Mucosa of descending colon (tissue), 3 donors: Measurements from ENCODE around the gene ZNF512B. TPM values are rescaled to one million over a fixed set of nuclear protein-coding genes. Genes with fewer than 3 reads are reported as not detected.
"Not testable (repeated sequence)": the region's sequence is repeated elsewhere in the genome, so short reads cannot be mapped to it uniquely, and the experiment has no call there.

Experiments
- ATAC-seq: fragments of 200-7000 bp; cut with Tn5 transposase; one replicate; pipeline ENCODE4 v1.9.1; 2020; ENCODE audit warnings: mild to moderate bottlenecking, moderate library complexity
- DNase-seq, 3 donors: peaks; one replicate each; pipeline ENCODE4 v3.0.0-alpha.2; 2020
- H3K36me3 ChIP-seq: fragments of 200-600 bp; one replicate; pipeline ENCODE4 v1.8.0; 2021; ENCODE audit warnings: low read depth, mild to moderate bottlenecking
- H3K4me1 ChIP-seq: fragments of 200-600 bp; one replicate; pipeline ENCODE4 v1.8.0; 2021; ENCODE audit warnings: low read depth, mild to moderate bottlenecking
- H3K4me3 ChIP-seq: fragments of 200-600 bp; one replicate; pipeline ENCODE4 v1.8.0; 2021; ENCODE audit warnings: mild to moderate bottlenecking
- H3K9me3 ChIP-seq: fragments of 200-600 bp; one replicate; pipeline ENCODE4 v1.8.0; 2021; ENCODE audit warnings: mild to moderate bottlenecking
- CTCF ChIP-seq: fragments of 200-600 bp; IDR thresholded peaks from one replicate; pipeline ENCODE4 v1.8.0; 2022; ENCODE audit warnings: antibody characterized with exemption, mild to moderate bottlenecking
- intact Hi-C, 2 donors: fragments of 100-400 bp; cut with DNase I in 1 of 2; cut with micrococcal nuclease in 1 of 2; formaldehyde crosslinking; loops; one replicate each; pipeline versions ENCODE4 v1.11.0 to v1.11.1; 2022; cut with DNase I, micrococcal nuclease
- total RNA-seq, 3 donors: library from RNA; stranded (reverse); fragmentation: NEBNext Ultra II Directional in 2 of 3; extraction: Animal tissue kit (Norgen Biotek cat#: 25700) in 2 of 3; gene quantifications; one replicate each; pipeline versions ENCODE4 v1.2.1 to v1.2.4, GENCODE V29; 2021 to 2023
- donor health status: DM: no; HTN: no; CAD: no; lungs with moderate emphysema.
- donor health status: DM: no; HTN: no; CAD: no.
- donor health status: DM: no; HTN: yes; CAD: no.

Gene ZNF512B
- total RNA-seq, 3 donors from 2014 or later, result 1.8 to 14.7 (median 3.9) TPM

GRCh38 chr20:63934271-63935068, 35.3 kb downstream of the ZNF512B start:
- H3K4me1 ChIP-seq, result no peaks in the 10 kb centered on the region
- intact Hi-C loops, result no loop called here
- no peaks in the 10 kb centered on the region for H3K9me3 ChIP-seq
- ATAC-seq (no peak), DNase-seq (no peak)
- H3K36me3 ChIP-seq, result peaks cover 6% of the 10 kb centered on the region
- no peak for TF ChIP-seq CTCF
- H3K4me3 ChIP-seq, result no peak overlapping the region

GRCh38 chr20:63933646-63934045, 36.1 kb downstream of the ZNF512B start:
- DNase-seq, result no peak
- intact Hi-C loops, result no loop called here
- Histone ChIP-seq H3K36me3 (peaks cover 6% of the 10 kb centered on the region), H3K4me1 (no peaks in the 10 kb centered on the region), H3K9me3 (no peaks in the 10 kb centered on the region), H3K4me3 (no peak overlapping the region)
- no peak for ATAC-seq
- no peak for TF ChIP-seq CTCF

GRCh38 chr20:63932606-63933160, 37.0 kb downstream of the ZNF512B start:
- DNase-seq (no peak), ATAC-seq (no peak)
- Histone ChIP-seq H3K4me1 (no peaks in the 10 kb centered on the region), H3K9me3 (no peaks in the 10 kb centered on the region), H3K4me3 (no peak overlapping the region), H3K36me3 (peaks cover 6% of the 10 kb centered on the region)
- intact Hi-C loops, result no loop called here
- TF ChIP-seq CTCF, result no peak

- DNase-seq (no peak), ATAC-seq (no peak)
- no peaks in the 10 kb centered on the region for H3K9me3 ChIP-seq
- no peaks in the 10 kb centered on the region for H3K4me1 ChIP-seq
- H3K4me3 ChIP-seq, result no peak overlapping the region
- intact Hi-C loops, result no loop called here
- H3K36me3 ChIP-seq, result peaks cover 6% of the 10 kb centered on the region
- TF ChIP-seq CTCF, result no peak
Measured at GRCh38 chr20:63931735-63932134, 38.0 kb downstream of the ZNF512B start.

GRCh38 chr20:63930971-63931553, 38.7 kb downstream of the ZNF512B start:
- Histone ChIP-seq H3K4me3 (no peak overlapping the region), H3K36me3 (peaks cover 6% of the 10 kb centered on the region)
- intact Hi-C loops, result no loop called here

GRCh38 chr20:63929473-63929883, 40.3 kb downstream of the ZNF512B start:
- H3K4me3 ChIP-seq, ATAC-seq, DNase-seq, H3K4me1 ChIP-seq, H3K36me3 ChIP-seq, H3K9me3 ChIP-seq, intact Hi-C loops: not testable (repeated sequence)

More at GRCh38 chr20:63930971-63931553, 38.7 kb downstream of the ZNF512B start:
- Histone ChIP-seq H3K4me1 (no peaks in the 10 kb centered on the region), H3K9me3 (no peaks in the 10 kb centered on the region)
- ATAC-seq, result peak; percentile 62
- DNase-seq, result no peak
- TF ChIP-seq CTCF, result no peak
